ENCODE data around the gene NUP50. TPM values are rescaled to one million over a fixed set of nuclear protein-coding genes. Genes with fewer than 3 reads are reported as not detected.
A peak's percentile ranks its signal among the peaks of the same experiment; 100 is the strongest.
"Not testable (repeated sequence)": the region's sequence is repeated elsewhere in the genome, so short reads cannot be mapped to it uniquely, and the experiment has no call there.

Gene NUP50
- total RNA-seq, 1 donor from 2014 or later: 57.6 TPM

DNA sequence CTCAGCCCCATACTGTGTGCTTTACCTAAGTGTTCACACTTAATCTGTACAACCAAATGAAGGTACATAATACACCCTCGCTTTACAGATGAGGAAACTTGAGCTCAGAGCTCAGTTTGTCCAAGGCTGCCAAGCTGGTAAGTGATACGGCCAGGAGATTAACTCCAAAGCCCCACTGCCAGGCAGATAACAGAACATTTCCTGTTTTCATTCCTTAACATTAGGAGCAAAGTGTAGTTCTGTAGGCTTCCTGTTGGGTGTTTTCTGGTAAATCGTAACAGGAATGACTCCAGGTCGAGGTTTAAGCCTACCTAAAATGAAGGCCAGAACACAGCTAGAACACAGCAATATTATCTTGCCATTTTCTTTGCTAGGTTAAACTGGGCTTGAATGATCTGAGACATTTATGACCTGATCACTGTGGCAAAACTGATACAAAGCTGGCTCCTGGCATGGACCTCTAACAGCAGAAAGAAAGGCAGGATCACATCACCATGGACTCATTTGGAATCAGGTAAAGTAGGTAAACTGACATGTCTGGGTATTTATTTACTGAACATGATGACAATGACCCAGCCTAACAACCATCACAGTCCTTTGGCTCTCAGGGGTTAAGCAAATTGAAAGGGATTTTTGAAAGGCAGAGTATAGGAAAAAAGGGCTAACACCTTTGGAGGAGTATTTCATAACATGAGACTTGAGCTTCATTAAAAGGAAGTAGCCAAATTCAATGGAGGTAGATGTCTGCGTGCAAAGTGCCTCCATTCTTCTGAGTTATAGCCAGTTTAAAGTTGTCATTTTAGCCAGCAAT, 3.9 kb upstream of the NUP50 start:
- DNase-seq (ENCODE audit: extremely low read depth, low read depth, low spot score): peak; percentile 44

- no peak for DNase-seq (ENCODE audit: extremely low read depth, low read depth, low spot score)
These were observed 1.2 kb upstream of the NUP50 start for GRCh38 chr22:45162531-45162930.

DNA sequence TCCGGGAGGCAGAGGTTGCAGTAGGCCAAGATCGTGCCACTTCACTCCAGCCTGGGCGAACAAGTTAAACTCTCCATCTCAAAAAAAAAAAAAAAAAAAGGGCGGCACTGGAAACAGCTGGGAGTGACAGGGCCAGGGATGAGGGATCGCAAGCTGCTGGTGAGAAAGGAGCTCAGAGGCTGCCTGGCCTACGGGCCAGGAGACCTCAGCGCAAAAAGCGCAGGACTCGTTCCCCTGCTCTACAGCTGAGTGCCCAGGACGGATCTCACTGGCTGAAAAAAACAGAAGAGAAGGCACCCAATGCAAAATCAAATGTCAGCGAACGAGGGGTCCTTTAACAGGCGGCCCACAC, 650 bp upstream of the NUP50 start:
- DNase-seq (ENCODE audit: extremely low read depth, low read depth, low spot score): no peak

DNA sequence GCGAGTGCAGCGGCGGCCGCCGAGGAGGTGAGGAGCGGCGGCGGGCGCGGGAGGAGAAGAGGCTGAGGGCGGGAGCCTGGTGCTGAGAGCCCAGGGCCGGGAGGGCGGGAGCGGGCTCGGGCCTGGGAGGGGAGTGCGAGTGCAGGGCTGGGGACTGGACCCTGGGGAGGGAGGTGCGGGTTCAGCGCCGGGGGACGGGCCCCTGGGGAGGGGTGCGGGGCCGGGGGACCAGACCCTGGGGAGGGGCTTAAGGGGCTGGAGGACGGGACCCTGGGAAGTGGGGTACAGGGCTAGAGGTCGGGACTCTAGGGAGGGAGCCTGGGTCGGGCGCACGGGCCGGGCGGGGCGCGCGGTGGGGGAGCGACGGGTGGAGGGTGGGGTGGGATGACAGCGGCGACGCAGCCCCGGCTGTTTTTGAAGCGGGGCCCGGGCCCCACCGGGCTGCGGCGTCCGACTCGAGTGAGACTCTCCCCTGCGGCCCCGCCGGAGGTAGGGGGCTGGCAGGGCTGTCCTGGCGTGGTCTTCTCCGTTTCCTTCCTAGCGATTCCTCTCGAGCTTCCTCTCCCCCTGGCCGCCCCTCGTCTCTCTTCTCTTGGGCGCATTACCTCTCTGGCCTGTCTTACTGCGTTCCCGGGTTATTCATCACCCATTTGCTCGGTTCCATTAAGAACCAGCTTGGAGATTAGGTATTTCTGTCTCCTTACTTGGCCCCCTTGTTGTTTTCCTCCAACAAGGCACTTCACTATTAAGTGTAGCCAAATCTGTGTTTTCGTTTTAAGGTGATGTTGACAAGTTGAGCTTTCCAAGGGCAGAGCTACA, 754 bp downstream of the NUP50 start:
- DNase-seq (ENCODE audit: extremely low read depth, low read depth, low spot score): no peak

- no peak for DNase-seq (ENCODE audit: extremely low read depth, low read depth, low spot score)
These were observed 3.2 kb downstream of the NUP50 start for GRCh38 chr22:45166932-45167331.

GRCh38 chr22:45169591-45170466, 6.1 kb downstream of the NUP50 start:
- DNase-seq (ENCODE audit: extremely low read depth, low read depth, low spot score): no peak

- DNase-seq (ENCODE audit: extremely low read depth, low read depth, low spot score): no peak
These were observed 8.1 kb downstream of the NUP50 start for GRCh38 chr22:45171830-45172229.

DNA sequence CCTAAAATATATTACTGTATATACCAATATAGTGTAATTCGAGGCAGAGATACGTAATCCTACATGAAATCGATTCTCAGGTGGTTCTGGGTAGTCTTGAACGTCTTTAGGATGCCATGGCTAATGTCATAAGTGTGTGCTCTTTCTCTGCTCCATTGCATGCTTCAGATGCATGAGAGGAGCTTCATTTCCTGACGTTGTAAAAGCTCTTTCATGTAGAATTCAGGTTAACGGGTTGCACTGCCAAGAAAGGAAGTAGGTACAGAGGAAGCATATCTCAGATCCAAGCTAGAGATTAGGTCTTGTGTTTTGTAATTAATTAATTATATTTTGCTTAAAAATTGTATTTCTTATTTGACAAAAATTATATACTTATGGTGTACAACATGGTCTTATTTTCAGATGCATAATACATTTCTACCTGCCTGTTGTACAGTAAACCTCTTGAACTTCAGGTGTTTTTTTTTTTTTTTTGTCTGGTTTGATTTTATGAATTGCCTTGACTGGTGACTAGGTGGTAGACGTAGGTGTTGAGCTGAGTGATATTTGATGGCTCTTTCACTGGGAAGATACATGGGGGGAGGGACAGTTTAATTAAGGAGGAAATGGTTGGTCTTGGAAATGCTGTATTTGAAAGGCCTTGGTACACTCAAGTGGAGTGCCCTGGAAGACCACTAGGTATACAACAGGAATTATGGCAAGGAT, 9.3 kb downstream of the NUP50 start:
- no peak for DNase-seq (ENCODE audit: extremely low read depth, low read depth, low spot score)

DNA sequence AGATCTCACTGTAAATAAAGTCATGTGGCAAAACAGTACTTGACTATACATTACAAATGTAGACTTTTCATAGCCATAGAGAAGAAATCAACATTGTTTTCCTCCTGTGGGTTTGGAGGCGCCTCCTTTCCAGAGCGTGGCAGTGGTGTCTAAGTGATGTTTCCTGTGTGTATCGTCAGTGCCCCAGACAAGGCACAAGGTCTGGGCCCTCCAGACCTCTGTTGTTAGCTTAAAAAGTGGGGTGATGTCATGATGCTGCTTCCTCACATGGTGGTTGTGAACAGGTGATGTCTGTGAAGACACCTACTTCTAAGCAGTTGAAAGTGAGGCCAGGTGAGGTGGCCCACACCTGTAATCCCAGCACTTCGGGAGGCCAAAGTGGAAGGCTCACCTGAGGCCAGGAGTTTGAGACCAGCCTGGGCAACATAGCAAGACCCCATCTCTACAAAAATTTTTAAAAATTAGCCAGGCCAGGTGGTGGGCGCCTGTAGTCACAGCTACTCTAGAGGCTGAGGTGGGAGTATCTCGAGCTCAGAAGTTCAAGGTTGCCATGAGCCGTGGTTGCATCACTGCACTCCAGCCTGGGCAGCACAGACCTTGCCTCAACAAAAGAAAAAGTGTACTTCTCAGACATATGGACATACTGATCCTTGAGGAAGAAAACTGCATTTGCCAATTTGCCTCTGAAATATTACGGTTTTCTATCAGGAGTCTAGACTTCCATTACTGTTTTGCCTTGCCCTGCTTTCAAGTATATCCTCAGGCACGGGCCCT, 15.7 kb downstream of the NUP50 start:
- no peak for DNase-seq (ENCODE audit: extremely low read depth, low read depth, low spot score)

- DNase-seq (ENCODE audit: extremely low read depth, low read depth, low spot score): no peak
These were observed 16.5 kb downstream of the NUP50 start for GRCh38 chr22:45180146-45180679.

DNA sequence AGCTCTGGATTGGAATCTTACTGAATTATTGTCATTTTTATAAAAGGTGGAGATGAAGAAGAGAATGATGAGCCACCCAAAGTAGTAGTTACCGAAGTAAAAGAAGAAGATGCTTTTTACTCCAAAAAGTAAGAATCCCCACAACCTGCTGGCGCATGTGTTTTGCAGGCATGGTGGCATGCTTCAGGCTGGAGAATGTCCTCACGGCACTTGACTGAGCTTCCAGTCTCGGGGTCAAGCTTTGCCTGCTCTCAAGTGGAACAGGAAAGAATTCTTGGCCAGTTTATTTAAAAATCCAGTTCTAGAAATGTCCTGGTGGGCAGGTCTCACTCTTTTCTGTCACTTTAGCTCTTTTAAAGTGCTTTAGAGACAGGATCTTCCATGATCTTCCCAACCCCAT, 17.5 kb downstream of the NUP50 start:
- no peak for DNase-seq (ENCODE audit: extremely low read depth, low read depth, low spot score)

DNA sequence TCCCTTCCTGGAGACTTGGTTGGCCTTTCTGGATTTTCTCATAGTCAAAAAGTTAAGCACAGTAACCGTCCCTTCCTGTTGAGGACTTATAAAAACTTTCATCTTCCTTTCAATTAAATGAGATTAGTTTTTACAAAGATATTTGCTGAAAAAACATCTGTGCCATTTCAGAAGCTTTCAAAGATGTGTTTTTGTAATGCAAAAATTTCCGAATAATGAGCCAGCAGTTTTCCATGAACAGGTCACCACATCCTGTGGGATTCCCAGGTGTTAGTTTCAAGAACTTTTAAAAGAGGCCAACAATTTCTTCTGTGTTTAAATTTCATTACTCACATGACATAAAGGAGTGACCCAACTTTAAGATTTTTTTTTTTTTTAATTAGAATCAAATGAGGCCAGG, 18.0 kb downstream of the NUP50 start:
- DNase-seq (ENCODE audit: extremely low read depth, low read depth, low spot score): no peak

- no peak for DNase-seq (ENCODE audit: extremely low read depth, low read depth, low spot score)
These were observed 20.2 kb downstream of the NUP50 start for GRCh38 chr22:45183974-45184373.

DNA sequence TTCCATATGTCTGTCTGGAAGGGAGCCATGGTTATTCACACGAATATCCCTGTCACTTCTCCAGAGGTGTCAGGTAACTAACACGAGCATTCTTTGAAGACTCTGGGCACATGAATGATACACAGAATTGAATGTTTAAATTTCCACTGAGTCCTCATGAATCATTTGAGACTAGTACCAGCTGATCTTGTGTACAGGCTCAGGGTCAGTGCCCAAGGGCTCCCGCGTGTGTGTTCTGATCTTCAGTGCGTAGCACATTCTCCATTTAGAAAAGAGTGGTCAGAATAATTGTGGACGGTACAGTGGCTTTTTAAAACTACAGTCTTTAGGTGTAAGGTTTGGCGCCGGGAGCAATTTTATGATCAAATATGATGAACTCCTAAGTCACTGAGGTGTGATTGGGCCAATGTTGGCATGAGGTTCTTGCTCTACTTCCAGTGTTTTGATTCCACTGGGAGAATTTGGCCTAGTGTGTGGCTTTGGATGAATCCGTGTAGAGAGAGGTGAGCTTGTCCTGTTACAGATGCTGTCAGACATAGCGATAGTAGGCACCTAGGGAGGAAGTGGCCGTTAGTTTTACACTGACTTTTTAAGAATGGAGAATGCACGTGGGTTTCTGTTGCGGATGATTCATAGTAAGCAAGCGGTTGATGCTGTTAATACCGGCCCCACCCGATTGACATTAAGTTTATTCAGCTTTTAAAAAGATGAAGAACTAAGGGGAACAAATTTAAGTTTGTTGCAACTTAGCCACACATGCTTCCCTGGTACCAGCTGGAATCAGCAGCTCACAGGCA, 22.2 kb downstream of the NUP50 start:
- no peak for DNase-seq (ENCODE audit: extremely low read depth, low read depth, low spot score)

- DNase-seq (ENCODE audit: extremely low read depth, low read depth, low spot score): no peak
These were observed 24.2 kb downstream of the NUP50 start for GRCh38 chr22:45187891-45188290.

- DNase-seq (ENCODE audit: extremely low read depth, low read depth, low spot score): no peak
These were observed 25.1 kb downstream of the NUP50 start for GRCh38 chr22:45188779-45189178.

DNA sequence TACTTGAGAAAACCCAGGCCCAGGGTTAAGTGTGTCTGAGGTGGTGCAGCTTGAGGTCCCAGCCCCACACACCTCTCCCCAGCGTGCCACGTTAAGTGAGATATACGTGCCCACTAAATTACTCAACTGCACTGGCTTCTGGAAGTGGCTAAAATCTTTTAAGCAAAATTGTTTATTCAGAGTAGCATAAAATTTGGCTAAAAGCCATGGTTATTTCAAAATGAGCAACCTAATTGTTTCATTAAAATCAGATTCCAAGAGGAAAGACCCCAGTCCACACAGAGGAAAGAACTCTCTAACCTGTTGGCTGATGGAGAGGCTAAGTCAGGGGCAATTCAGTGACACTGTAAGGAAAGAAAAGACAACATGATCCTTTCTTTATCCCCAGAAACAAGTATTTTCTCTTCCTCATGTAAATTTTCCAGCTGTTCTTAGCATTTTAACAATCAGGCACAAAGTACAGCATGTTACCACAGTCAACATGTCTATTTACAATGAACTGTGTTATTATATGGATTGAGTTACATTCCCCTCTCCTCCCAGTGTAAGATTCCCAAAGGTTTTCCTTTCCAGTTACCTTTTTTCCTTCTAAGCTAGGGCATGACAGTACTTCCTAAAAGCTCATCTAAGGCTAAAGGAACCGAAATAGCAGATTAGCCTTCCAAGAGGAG, 26.6 kb downstream of the NUP50 start:
- no peak for DNase-seq (ENCODE audit: extremely low read depth, low read depth, low spot score)

DNA sequence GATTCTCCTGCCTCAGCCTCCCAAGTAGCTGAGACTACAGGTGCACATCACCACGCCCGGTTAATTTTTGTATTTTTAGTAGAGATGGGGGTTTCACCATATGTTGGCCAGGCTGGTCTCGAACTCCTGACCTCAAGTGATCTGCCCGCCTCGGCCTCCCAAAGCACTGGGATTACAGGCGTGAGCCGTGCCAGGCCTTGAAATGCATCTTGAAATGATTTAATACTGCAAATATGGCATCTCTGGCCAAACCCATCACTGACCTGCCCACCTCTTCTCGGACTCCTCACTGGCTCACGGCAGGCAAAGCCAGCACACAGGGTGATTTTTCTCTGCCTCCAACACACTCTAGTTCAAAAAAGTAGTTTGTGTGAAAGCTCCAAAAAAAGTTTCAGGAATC, 28.0 kb downstream of the NUP50 start:
- not testable (repeated sequence) for DNase-seq (ENCODE audit: extremely low read depth, low read depth, low spot score)
